ENCODE measurements around the gene ZBED1. TPM values are rescaled to one million over a fixed set of nuclear protein-coding genes. Genes with fewer than 3 reads are reported as not detected.
"Not testable (repeated sequence)": the region's sequence is repeated elsewhere in the genome, so short reads cannot be mapped to it uniquely, and the experiment has no call there.

The ZBED1 gene
- total and polyA plus RNA-seq, 8 donors = 10.9 to 61.4 (median 22.5) TPM

DNA sequence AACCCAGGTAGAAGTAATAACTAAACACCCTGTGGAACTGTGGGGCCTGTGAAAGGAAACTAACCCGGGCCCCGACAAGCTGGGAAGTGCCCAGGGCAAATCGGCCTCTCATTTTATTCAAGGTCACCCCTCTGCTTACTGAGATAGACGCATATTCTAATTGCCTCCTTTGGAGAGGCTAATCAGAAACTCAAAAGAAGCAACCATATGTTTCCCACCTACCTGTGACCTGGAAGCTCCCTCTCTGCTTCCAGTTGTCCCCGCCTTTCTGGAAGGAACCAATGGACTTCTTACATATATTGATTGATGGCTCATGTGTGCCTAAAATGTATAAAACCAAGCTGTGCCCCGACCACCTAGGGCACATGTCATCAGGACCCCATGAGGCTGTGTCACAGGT lies 23.1 kb upstream of the ZBED1 start:
- TF ChIP-seq POLR2A (IDR thresholded peaks at IDR 0.05) (no peak), POLR2AphosphoS5 (IDR thresholded peaks at IDR 0.05) (no peak), EP300 (IDR thresholded peaks at IDR 0.05) (no peak)
- TF ChIP-seq, protein P1, sequence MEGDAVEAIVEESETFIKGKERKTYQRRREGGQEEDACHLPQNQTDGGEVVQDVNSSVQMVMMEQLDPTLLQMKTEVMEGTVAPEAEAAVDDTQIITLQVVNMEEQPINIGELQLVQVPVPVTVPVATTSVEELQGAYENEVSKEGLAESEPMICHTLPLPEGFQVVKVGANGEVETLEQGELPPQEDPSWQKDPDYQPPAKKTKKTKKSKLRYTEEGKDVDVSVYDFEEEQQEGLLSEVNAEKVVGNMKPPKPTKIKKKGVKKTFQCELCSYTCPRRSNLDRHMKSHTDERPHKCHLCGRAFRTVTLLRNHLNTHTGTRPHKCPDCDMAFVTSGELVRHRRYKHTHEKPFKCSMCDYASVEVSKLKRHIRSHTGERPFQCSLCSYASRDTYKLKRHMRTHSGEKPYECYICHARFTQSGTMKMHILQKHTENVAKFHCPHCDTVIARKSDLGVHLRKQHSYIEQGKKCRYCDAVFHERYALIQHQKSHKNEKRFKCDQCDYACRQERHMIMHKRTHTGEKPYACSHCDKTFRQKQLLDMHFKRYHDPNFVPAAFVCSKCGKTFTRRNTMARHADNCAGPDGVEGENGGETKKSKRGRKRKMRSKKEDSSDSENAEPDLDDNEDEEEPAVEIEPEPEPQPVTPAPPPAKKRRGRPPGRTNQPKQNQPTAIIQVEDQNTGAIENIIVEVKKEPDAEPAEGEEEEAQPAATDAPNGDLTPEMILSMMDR (IDR thresholded peaks at IDR 0.05) = no peak
- Histone ChIP-seq H3K9me3 (no peaks in the 10 kb centered on the region), H3K27me3 (no peaks in the 10 kb centered on the region), H3K27ac (no peak overlapping the region), H3K36me3 (no peaks in the 10 kb centered on the region), H3K4me1 (peaks cover 0 to 3% (median 0%) of the 10 kb centered on the region in 4 donors), H3K4me3 (no peak overlapping the region)
- no peak for DNase-seq
- 68 to 80% (median 74%) methylated on average over 6 of the region's 6 CpGs for WGBS, 5 donors
- intact Hi-C loops (cut with DNase I; ENCODE audit: low total_unique reads) = no loop called here

DNA sequence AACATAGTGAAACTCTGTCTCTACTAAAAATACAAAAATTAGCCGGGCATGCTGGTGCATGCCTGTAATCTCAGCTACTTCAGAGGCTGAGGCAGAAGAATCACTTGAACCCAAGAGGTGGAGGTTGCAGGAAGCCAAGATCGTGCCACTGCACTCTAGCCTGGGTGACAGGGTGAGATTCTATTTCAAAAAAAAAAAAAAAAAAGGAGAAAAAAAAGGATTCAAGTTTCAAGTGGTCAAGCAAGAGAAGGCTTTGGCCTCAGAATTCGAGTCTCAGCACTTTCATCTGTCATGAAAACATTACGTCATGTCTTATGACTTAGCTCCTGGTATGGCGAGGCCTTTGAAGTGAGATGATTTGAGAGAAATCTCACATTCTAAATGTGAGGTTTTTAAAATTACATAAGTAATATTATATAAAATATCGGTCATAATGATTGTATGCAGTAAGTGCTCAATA lies 21.2 kb upstream of the ZBED1 start:
- H3K27me3 ChIP-seq = no peaks in the 10 kb centered on the region
- H3K36me3 ChIP-seq = no peaks in the 10 kb centered on the region
- H3K27ac ChIP-seq = no peak overlapping the region
- TF ChIP-seq POLR2A (IDR thresholded peaks at IDR 0.05) (no peak), EP300 (IDR thresholded peaks at IDR 0.05) (no peak), POLR2AphosphoS5 (IDR thresholded peaks at IDR 0.05) (no peak)
- TF ChIP-seq, protein P1 (IDR thresholded peaks at IDR 0.05) = no peak
- H3K4me1 ChIP-seq = peaks cover 0 to 3% (median 0%) of the 10 kb centered on the region in 4 donors
- no peaks in the 10 kb centered on the region for H3K9me3 ChIP-seq
- no peak overlapping the region for H3K4me3 ChIP-seq
- DNase-seq = no peak
- 72 to 89% (median 85%) methylated on average over 6 of the region's 6 CpGs for WGBS, 5 donors
- intact Hi-C loops (cut with DNase I; ENCODE audit: low total_unique reads) = no loop called here

DNA sequence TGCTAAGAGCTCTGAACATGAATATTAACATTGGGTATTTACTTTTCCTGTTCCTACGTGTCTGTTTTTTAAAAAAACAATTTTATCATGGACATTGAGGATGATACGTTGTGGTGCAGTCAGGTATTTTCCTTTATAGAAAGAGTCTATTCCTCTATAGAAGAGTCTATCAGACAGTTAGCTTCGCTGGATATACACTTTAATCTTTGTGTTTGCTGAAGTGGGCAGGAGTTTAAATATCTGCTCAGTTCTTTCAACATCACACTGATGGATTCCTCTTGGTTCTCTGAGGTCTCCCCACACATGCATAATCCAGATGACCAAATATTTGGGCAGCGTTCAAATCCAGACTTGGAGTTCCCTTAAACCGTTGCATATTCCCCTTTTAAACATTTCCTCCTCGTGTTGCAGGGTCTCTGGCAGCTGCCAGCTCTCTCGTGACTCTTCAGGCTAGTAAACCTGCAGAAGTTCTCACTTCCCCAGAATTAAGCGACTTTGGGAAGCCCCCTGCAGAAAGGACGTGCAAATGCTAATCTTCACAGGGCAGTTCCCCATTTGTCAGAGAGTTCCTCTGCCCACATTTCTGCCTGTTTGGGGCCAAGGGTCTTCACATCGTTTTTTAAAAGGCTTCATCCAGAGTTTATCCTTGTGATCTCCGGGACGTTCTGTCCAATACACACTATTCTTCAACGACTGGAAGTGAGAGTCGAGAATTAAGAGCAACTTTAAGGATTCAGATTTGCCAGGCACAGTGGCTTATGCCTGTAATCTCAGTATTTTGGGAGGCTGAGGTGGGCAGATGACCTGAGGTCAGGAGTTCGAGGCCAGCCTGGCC lies 20.5 kb upstream of the ZBED1 start:
- Histone ChIP-seq H3K4me1 (peaks cover 0 to 3% (median 0%) of the 10 kb centered on the region in 4 donors), H3K27me3 (no peaks in the 10 kb centered on the region), H3K9me3 (no peaks in the 10 kb centered on the region), H3K4me3 (no peak overlapping the region), H3K36me3 (no peaks in the 10 kb centered on the region), H3K27ac (no peak overlapping the region)
- 28 to 43% (median 37%) methylated on average over 15 of the region's 15 CpGs for WGBS, 5 donors
- intact Hi-C loops (cut with DNase I; ENCODE audit: low total_unique reads) = no loop called here
- TF ChIP-seq POLR2A (IDR thresholded peaks at IDR 0.05) (no peak), EP300 (IDR thresholded peaks at IDR 0.05) (no peak), POLR2AphosphoS5 (IDR thresholded peaks at IDR 0.05) (no peak)
- TF ChIP-seq, protein P1 (IDR thresholded peaks at IDR 0.05) = no peak
- DNase-seq = peak in 1 of 2 donors; percentile 48

DNA sequence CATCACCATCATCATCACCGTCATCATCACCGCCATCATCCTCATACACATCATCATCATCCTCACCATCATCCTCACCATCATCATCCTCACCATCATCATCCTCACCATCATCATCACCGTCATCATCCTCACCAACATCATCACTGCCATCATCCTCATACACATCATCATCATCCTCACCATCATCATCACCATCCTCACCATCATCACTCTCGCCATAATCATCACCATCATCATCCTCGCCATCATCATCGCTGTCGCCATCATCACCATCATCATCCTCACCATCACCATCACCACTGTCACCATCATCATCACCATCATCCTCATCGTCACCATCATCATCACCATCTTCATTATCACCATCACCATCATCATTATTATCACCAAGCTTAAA lies 19.8 kb upstream of the ZBED1 start:
- no peak for DNase-seq
- no peak overlapping the region for H3K4me3 ChIP-seq
- intact Hi-C loops (cut with DNase I; ENCODE audit: low total_unique reads) = no loop called here
- H3K36me3 ChIP-seq = no peaks in the 10 kb centered on the region
- H3K9me3 ChIP-seq = no peaks in the 10 kb centered on the region
- no peak overlapping the region for H3K27ac ChIP-seq
- no peaks in the 10 kb centered on the region for H3K27me3 ChIP-seq
- 97 to 100% (median 98%) methylated on average over 8 of the region's 8 CpGs for WGBS, 5 donors
- peaks cover 0 to 3% (median 0%) of the 10 kb centered on the region in 4 donors for H3K4me1 ChIP-seq
- TF ChIP-seq, protein P1 (IDR thresholded peaks at IDR 0.05) = no peak
- TF ChIP-seq POLR2A (IDR thresholded peaks at IDR 0.05) (no peak), POLR2AphosphoS5 (IDR thresholded peaks at IDR 0.05) (no peak), EP300 (IDR thresholded peaks at IDR 0.05) (no peak)

DNA sequence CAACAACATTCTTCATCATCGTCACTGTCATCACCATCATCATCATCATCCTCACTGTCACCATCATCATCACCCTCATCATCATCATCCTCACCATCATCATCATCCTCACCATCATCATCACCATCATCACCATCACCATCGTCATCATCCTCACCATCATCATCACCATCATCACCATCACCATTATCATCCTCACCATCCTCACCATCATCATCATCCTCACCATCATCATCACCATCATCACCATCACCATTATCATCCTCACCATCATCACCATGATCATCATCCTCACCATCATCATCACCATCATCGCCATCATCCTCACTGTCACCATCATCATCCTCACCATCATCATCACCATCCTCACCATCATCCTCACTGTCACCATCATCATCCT lies 18.9 kb upstream of the ZBED1 start:
- H3K27me3 ChIP-seq; H3K4me3 ChIP-seq; H3K4me1 ChIP-seq; DNase-seq; H3K36me3 ChIP-seq; H3K27ac ChIP-seq; H3K9me3 ChIP-seq; intact Hi-C loops (cut with DNase I; ENCODE audit: low total_unique reads): not testable (repeated sequence)
- whole genome bisulfite sequencing, 5 donors = 47 to 100% (median 63%) methylated on average over 3 of the region's 3 CpGs
